Immature natural killer cell (primary cell): Measurements from ENCODE around the gene KCTD1. TPM values are rescaled to one million over a fixed set of nuclear protein-coding genes. Genes with fewer than 3 reads are reported as not detected.

Experiments
- DNase-seq, 3 donors: peaks; one replicate each; pipeline ENCODE4 v3.0.0; 2022; ENCODE audit warnings: mixed read lengths in 1 of 3
- H3K27ac Mint-ChIP-seq, 6 donors: one replicate each; pipeline ENCODE4 v1.8.0; 2020; ENCODE audit warnings: mixed read lengths in 6 of 6, mild to moderate bottlenecking in 5 of 6, inconsistent platforms in 4 of 6, moderate library complexity in 3 of 6
- H3K27me3 Mint-ChIP-seq, 3 donors: one replicate each; pipeline ENCODE4 v1.8.0; 2020 to 2021; ENCODE audit warnings: low read depth in 3 of 3, mild to moderate bottlenecking in 3 of 3, mixed read lengths in 3 of 3, moderate library complexity in 3 of 3, inconsistent platforms in 1 of 3
- H3K36me3 Mint-ChIP-seq, 3 donors: one replicate each; pipeline ENCODE4 v1.8.0; 2020; ENCODE audit warnings: mixed read lengths in 3 of 3, inconsistent platforms in 2 of 3, mild to moderate bottlenecking in 2 of 3
- H3K4me1 Mint-ChIP-seq, 2 donors: one replicate each; pipeline ENCODE4 v1.8.0; 2020; ENCODE audit warnings: inconsistent platforms in 2 of 2, mild to moderate bottlenecking in 2 of 2, mixed read lengths in 2 of 2, moderate library complexity in 1 of 2
- H3K4me3 Mint-ChIP-seq, 5 donors: one replicate each; pipeline ENCODE4 v1.8.0; 2020; ENCODE audit warnings: mild to moderate bottlenecking in 5 of 5, mixed read lengths in 5 of 5, inconsistent platforms in 3 of 5, moderate library complexity in 3 of 5
- H3K9me3 Mint-ChIP-seq, 6 donors: one replicate each; pipeline ENCODE4 v1.8.0; 2020; ENCODE audit warnings: mild to moderate bottlenecking in 6 of 6, mixed read lengths in 6 of 6, inconsistent platforms in 4 of 6, moderate library complexity in 3 of 6
- polyA plus RNA-seq, 3 donors: library from polyadenylated mRNA; unstranded; fragments of 300-500 nt; fragmentation: Illumina TruSeq; gene quantifications; one replicate each; pipeline ENCODE4 v1.2.3, GENCODE V29; 2021

KCTD1 gene
- polyA plus RNA-seq, 3 donors from 2014 or later: 0.76 to 1.0 TPM; not detected in 1

DNA sequence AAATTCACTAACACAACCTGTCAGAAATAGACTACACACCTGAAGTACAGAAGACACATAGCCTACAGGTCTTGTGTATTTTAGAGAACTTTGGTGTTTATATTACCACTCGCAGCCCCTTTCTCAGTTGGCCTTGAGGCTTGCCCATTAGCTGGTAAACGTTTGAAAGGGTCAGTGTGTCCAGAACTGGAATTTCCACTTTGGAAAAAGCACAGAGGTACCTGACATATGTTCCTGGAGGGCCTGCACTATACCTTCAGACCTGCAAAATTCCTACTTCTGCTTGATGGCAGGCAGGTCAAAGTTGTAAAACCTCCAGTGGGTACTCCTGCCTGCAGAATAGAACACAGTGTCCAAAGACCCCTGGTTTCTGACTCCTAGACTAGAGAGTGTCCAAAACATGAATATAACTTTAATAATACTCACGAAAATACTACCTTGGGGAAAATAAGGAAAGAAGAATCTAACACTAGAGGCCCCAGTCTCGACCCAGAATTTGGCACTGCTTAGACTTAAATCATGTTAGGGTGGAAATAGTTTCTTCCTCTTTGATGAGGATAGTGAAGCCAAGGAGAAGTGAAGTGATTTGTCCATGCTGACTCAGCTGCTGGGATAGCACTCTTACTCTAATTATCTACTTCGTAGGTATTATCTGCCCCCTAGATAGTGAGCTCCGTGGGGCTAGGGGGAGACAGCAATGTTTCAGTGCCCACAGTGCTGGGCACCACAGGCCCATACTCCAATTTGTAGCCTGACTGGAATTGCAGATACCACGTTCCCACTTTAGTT lies 2.8 kb downstream of the KCTD1 start:
- Mint-ChIP-seq H3K4me1 (peaks cover 49 to 58% of the 10 kb centered on the region in 2 donors), H3K4me3 (peak overlapping the region in 4 of 5 donors; percentile 11 to 50 (median 29)), H3K36me3 (peaks cover 0 to under 1% (median 0%) of the 10 kb centered on the region in 3 donors), H3K27ac (no peak overlapping the region), H3K27me3 (peaks cover 4 to 8% (median 7%) of the 10 kb centered on the region in 3 donors), H3K9me3 (no peaks in the 10 kb centered on the region)
- no peak for DNase-seq

DNA sequence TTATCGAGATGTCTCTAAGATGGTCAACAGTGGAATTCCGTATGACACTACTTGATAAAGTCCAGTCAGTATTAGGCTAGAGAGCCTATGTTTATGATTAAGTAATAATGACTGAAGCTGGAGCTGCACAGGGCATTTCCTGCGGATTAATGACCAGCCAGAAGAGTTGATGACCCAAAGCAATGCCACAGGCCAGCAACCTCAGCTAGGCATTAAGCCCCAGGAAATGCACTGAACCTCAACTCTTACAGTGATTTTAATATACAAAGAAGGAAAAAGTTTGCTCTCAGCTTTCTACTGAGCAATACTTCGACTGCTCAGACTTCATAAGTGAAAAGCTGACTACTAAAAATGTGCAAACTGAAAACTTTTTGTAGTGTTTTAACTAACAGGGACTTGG lies 3.9 kb downstream of the KCTD1 start:
- H3K27me3 Mint-ChIP-seq: peaks cover 0 to 2% (median 0%) of the 10 kb centered on the region in 3 donors
- H3K9me3 Mint-ChIP-seq: no peaks in the 10 kb centered on the region
- H3K4me3 Mint-ChIP-seq: peak overlapping the region in 1 of 5 donors; percentile 2
- peaks cover 0 to 6% (median 0%) of the 10 kb centered on the region in 3 donors for H3K36me3 Mint-ChIP-seq
- DNase-seq: no peak
- H3K27ac Mint-ChIP-seq: no peak overlapping the region
- peaks cover 44 to 52% of the 10 kb centered on the region in 2 donors for H3K4me1 Mint-ChIP-seq

DNA sequence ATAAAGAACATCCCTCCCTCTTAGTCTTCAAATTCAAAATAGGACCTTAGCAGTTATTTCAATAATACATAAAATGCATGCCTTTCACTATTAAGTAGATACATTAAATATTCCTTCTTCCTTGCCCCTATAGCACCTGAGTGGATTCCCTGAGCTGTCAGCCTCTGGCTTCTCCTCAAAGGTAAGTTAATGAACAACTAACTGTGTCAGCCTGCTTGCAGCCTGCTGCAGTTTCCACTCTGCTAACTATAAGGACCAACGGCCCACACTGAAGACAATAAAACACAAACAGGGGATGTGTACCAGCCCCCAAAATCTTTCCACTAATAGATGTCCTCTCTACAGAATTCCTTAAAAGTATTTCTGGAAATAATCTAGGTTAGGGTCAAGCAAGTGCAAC lies 5.0 kb downstream of the KCTD1 start:
- peaks cover 0 to 1% (median 0%) of the 10 kb centered on the region in 3 donors for H3K27me3 Mint-ChIP-seq
- H3K4me3 Mint-ChIP-seq: no peak overlapping the region
- H3K36me3 Mint-ChIP-seq: peaks cover 0 to 6% (median 0%) of the 10 kb centered on the region in 3 donors
- no peaks in the 10 kb centered on the region for H3K9me3 Mint-ChIP-seq
- no peak for DNase-seq
- peaks cover 44 to 57% of the 10 kb centered on the region in 2 donors for H3K4me1 Mint-ChIP-seq
- H3K27ac Mint-ChIP-seq: no peak overlapping the region

DNA sequence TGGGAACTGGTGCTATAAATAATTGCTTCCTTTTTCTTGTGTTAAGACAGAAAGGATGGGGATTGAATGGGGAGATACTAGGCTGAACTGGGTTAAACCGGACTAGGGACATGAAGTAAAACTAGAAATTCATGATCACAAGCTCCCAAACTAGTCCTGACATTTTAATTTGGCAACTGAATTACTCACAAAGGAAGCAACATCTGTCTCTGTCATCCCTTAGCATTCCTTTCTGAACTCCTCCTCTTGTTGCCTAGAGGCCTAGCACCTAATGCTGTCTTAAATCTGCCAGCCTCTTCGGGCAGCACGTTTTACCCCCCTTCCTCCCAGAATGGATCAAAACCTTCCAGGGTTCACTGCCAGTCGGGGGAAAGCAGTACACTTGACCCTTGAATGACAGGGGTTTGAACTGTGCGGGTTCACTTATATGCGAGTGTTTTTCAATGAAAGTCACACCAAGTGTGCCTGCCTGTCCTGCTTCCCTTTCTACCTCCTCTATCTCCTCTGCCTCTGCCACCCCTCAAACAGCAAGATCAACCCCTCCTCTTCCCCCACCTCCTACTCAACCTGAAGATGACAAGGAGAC lies 8.2 kb downstream of the KCTD1 start:
- no peaks in the 10 kb centered on the region for H3K9me3 Mint-ChIP-seq
- no peaks in the 10 kb centered on the region for H3K27me3 Mint-ChIP-seq
- H3K36me3 Mint-ChIP-seq: peaks cover 0 to 6% (median 0%) of the 10 kb centered on the region in 3 donors
- H3K4me3 Mint-ChIP-seq: no peak overlapping the region
- no peak overlapping the region for H3K27ac Mint-ChIP-seq
- H3K4me1 Mint-ChIP-seq: peaks cover 22 to 34% of the 10 kb centered on the region in 2 donors
- DNase-seq: no peak

DNA sequence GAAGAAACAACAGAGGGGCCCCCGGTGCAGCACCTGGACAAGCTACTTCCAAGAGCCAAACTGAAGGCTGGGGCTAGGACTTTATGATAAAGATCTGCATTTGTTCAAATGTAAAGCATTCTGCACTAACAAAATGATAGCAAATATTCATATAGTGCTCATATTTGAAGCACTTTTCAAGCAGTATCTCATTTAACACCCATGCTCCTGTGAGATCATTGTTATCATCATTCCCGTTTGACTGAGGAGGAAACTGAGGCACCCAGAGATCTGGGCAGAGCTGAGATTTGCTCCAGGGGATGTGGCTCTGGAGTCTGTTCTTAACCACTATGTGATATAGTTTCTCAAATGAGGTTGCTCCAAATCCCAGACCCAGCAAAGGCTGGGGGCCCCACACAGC lies 9.8 kb downstream of the KCTD1 start:
- Mint-ChIP-seq H3K4me3 (no peak overlapping the region), H3K9me3 (no peaks in the 10 kb centered on the region), H3K27me3 (no peaks in the 10 kb centered on the region), H3K4me1 (peaks cover 8 to 18% of the 10 kb centered on the region in 2 donors), H3K27ac (no peak overlapping the region), H3K36me3 (peaks cover 0 to 6% (median 0%) of the 10 kb centered on the region in 3 donors)
- DNase-seq: no peak

DNA sequence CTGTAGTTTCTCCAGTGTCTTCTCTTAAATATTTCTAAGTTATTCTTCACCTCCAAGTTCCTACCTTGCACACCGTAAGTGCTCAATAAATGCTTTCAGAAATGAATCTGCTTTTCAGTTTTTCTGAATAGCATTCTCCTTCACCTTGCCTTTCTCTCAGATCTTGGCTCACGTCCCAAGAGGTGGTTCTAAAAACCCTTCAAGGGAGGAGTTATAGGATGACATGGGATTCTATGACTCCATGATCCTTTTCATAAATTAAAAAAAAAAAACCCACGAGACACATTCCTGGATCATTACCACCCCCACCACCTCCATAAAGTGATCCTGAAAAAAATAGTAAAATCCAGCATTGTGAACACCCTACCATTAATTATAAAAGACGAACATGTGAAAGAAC lies 11.7 kb downstream of the KCTD1 start:
- Mint-ChIP-seq H3K27ac (peak overlapping the region in 1 of 6 donors; percentile 37), H3K4me3 (no peak overlapping the region), H3K27me3 (no peaks in the 10 kb centered on the region), H3K4me1 (peaks cover 0 to 12% of the 10 kb centered on the region in 2 donors), H3K9me3 (no peaks in the 10 kb centered on the region), H3K36me3 (peaks cover 0 to 9% (median 0%) of the 10 kb centered on the region in 3 donors)
- no peak for DNase-seq

DNA sequence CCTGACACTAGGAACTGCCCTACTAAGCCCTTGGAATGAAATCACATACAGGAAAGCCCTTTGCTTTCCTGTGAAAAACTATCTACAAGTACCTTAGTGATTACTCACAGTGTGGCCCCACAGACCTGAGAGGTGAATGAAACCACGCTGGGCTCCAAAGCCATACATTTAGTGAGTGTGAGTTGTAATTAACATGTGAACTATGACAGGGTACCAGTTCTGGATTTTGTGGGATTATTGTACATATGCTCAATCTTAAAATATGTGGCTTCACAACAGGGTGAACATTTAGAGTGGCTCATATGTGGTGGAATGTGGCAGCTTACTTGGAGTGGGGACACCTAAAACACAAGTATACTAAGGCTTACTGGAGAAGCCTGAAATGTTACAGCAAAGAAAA lies 12.3 kb downstream of the KCTD1 start:
- Mint-ChIP-seq H3K27me3 (no peaks in the 10 kb centered on the region), H3K4me3 (no peak overlapping the region)

DNA sequence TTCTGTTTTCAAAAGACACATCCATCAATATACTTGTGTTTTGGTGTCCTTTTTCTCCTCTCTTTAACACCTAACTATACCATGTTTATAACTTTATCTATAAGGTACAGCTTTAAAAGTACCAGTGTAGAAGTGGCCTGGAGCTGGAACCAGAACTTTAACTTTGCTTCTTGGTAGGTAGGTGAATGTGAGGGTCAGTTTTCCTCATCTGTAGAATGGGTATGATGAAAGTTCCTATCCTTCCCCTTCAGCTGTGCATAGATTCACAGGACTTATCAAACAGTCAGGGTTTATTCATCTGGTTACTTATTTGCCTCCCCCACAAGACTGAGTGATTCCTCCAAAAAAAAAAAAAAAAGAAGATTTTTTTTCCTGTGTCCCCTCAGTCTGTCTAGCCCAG lies 12.7 kb downstream of the KCTD1 start:
- Mint-ChIP-seq H3K27me3 (no peaks in the 10 kb centered on the region), H3K9me3 (no peaks in the 10 kb centered on the region), H3K4me3 (no peak overlapping the region), H3K27ac (no peak overlapping the region), H3K36me3 (peaks cover 0 to 13% (median 0%) of the 10 kb centered on the region in 3 donors), H3K4me1 (peaks cover 0 to 5% of the 10 kb centered on the region in 2 donors)
- no peak for DNase-seq

More for the DNA sequence above, 12.3 kb downstream of the KCTD1 start:
- H3K9me3 Mint-ChIP-seq: no peaks in the 10 kb centered on the region
- DNase-seq: no peak
- H3K4me1 Mint-ChIP-seq: peaks cover 0 to 6% of the 10 kb centered on the region in 2 donors
- peaks cover 0 to 13% (median 0%) of the 10 kb centered on the region in 3 donors for H3K36me3 Mint-ChIP-seq
- H3K27ac Mint-ChIP-seq: no peak overlapping the region

DNA sequence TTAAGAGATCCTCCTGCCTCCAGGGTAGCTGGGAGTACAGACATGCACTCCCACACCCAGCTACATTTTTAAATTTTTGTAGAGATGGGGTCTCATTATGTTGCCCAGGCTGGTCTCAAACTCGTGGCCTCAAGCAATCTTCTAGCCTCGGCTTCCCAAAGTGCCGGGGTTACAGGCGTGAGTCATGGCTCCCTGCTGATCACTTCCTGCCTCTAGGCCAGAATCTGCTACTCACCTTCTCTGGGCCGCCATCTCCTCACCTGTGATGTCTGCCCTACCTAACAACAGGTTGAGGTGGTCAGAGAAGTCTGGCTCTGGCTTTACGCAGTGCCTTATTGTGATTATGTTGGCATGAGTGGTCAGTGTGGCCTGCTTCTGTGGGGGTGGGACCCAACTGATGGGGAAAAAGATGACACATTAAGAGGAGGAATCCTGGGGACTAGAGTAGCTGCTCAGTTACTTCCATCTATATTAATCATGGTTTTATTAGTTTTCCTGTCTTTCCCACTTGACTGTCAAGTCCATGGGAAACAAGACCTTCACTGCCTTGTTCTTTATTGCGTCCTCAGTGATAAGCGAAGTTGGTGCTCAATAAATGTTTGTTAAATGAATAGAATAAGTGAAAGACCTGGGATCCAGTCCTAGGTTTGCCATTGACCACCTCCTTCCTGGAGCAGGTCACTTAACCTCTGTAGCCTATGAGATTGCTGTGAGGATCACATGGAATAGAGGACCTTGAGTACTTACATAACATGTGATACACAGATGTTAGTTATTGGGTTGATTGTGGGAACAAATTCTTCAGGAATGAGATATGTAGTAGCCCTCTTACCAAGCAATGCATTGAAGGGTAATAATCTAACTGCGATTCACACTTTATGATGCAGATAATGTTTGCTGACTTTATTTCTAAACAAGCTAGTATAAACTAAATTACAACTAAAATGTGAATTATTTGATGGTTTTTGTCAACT lies 15.7 kb downstream of the KCTD1 start:
- H3K27ac Mint-ChIP-seq: no peak overlapping the region
- peaks cover 0 to 7% (median 0%) of the 10 kb centered on the region in 3 donors for H3K36me3 Mint-ChIP-seq
- no peak overlapping the region for H3K4me3 Mint-ChIP-seq
- H3K4me1 Mint-ChIP-seq: no peaks in the 10 kb centered on the region
- H3K27me3 Mint-ChIP-seq: peaks cover 0 to 3% (median 0%) of the 10 kb centered on the region in 3 donors
- peaks cover 0 to 4% (median 0%) of the 10 kb centered on the region in 6 donors for H3K9me3 Mint-ChIP-seq
- DNase-seq: no peak

DNA sequence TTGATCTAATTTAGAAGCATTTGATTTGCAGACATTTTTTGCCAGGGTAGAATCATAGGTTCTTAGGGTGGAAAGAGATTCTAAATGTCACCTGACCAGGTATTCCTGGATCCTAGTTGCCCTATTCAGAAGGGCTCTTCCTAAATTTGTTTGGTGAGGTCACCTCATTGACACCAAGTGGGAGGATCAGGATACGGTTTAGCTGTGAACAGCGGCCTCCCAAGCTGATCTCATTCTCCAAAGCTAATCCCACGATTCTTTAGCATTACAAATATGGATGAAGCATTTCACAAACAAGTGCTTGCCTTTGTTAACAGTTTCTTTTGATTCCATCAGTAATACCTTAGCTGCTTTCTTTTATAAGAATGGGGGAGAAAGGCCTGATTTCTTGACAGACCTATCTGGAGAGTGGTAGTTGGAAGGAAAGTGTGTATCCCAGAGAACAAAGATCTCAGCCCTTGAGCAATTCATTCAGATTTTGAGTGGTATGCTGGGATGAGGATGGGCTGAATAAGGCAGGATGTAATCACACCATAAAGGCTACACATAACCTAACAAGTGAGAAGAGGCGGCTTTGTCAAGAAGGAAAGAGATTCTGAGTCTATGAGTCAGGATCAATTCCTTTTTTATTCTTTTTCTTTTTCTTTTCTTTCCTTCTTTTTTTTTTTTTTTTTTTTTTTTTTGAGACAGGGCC lies 16.6 kb downstream of the KCTD1 start:
- H3K27ac Mint-ChIP-seq: no peak overlapping the region
- peaks cover 0 to 4% (median 0%) of the 10 kb centered on the region in 6 donors for H3K9me3 Mint-ChIP-seq
- H3K36me3 Mint-ChIP-seq: peaks cover 0 to 7% (median 0%) of the 10 kb centered on the region in 3 donors
- no peak overlapping the region for H3K4me3 Mint-ChIP-seq
- H3K4me1 Mint-ChIP-seq: no peaks in the 10 kb centered on the region
- no peak for DNase-seq
- H3K27me3 Mint-ChIP-seq: peaks cover 0 to 3% (median 0%) of the 10 kb centered on the region in 3 donors

DNA sequence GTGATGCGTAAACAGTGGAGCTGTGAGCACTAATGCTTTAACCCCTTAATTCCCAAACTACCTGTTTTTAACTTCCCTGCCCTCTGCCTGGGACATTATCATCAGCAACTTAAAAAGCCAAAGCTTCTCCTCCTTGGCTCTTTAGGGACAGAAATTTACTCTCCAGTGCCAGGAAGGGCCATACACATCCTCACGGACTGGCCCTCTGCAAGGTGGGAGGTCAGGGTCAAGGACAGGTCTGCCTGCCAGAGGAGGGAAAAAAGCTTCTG lies 21.5 kb downstream of the KCTD1 start:
- Mint-ChIP-seq H3K4me3 (no peak overlapping the region), H3K4me1 (no peaks in the 10 kb centered on the region), H3K27me3 (peaks cover 0 to 3% (median 0%) of the 10 kb centered on the region in 3 donors), H3K36me3 (peaks cover 0 to 6% (median 0%) of the 10 kb centered on the region in 3 donors), H3K27ac (no peak overlapping the region), H3K9me3 (peaks cover 0 to 4% (median 0%) of the 10 kb centered on the region in 6 donors)
- no peak for DNase-seq

DNA sequence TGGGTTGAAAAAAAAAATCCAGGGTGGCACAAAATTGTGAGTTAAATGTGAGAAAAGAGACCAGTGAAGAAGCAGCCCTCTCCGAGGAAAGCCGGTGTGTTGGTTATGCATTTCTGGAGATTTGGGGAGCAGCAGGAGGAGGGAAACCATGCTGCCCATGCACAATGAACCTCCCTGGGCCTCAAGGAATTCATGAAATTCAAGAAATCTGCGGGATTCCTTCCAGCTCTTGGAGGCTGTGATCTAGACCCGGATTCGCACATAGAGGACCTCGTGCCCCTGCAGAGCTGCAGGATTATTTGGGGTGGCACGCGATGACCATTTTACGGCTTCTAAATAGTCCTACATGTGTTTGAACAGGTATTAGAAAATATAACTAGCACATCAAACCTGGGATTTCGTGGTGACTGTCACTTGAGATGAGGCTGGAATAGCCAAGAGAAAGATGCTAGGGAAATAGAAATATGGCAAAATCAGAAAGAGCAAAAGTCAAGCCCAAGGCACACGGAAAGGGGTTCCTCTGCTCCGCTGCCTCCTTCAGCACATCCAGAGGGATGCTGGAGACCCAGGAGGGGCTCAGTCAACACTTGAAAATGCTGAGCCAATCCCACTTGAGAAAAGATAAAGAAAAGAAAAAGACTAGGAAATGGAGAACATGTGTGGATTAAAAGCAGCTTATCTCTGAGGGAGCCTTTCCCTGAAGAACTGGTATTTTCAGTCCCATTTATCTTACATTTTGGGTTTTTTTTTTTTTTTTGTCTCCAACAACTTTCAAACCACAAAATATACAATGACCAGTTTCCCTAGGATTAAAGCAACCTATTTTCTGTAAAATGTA lies 22.0 kb downstream of the KCTD1 start:
- no peak overlapping the region for H3K4me3 Mint-ChIP-seq
- H3K9me3 Mint-ChIP-seq: peaks cover 0 to 4% (median 0%) of the 10 kb centered on the region in 6 donors
- H3K27ac Mint-ChIP-seq: no peak overlapping the region
- H3K27me3 Mint-ChIP-seq: peaks cover 0 to 3% (median 0%) of the 10 kb centered on the region in 3 donors
- no peak for DNase-seq
- H3K36me3 Mint-ChIP-seq: peaks cover 0 to under 1% (median 0%) of the 10 kb centered on the region in 3 donors
- H3K4me1 Mint-ChIP-seq: no peaks in the 10 kb centered on the region
